HCT116 (cell line): ENCODE measurements around the gene ADAMTS6. TPM values are rescaled to one million over a fixed set of nuclear protein-coding genes. Genes with fewer than 3 reads are reported as not detected.

Source experiments
- ATAC-seq: fragments of 200-7000 bp; cut with Tn5 transposase; 2 replicates; pipeline ENCODE4 v1.9.1; 2020; ENCODE audit warnings: mild to moderate bottlenecking, moderate library complexity
- BruUV-seq: library from RNA; stranded (reverse); fragments of 400-500 nt; replicated peaks from 2 replicates; lab custom pipeline; 2021; lab: Mats Ljungman, UMichigan
- CTCF ChIA-PET: fragments of 300-600 bp; sonication (Branson Sonifier 250); formaldehyde crosslinking; loops from one replicate; lab custom pipeline; 2021; ENCODE audit warnings: antibody characterized with exemption; lab: Charles Lee
- POLR2A ChIA-PET: fragments of 300-600, 350-600 bp; sonication (Branson Sonifier 250); formaldehyde crosslinking; loops from one replicate; lab custom pipeline; 2021; ENCODE audit warnings: antibody characterized with exemption; lab: Charles Lee
- RAD21 ChIA-PET, 2 experiments: fragments of 300-600 bp; sonication (Branson Sonifier 250); formaldehyde crosslinking; loops; one replicate each; lab custom pipeline; 2023; ENCODE audit warnings: low total read pairs in 2 of 2; ENCODE audit not compliant: uncharacterized antibody in 2 of 2, unreplicated experiment in 2 of 2, low non-redundant PET in 1 of 2; lab: Charles Lee
- DNase-seq: peaks from one replicate; pipeline ENCODE4 v3.0.0-alpha.2; 2010; ENCODE audit warnings: low read depth, low spot score
- H2AFZ ChIP-seq: fragments of 200-600 bp; shearing (Covaris generic), sonication (generic); 2 replicates; pipeline ENCODE4 v1.6.1; 2017; ENCODE audit warnings: low read depth, mixed run types, mixed read lengths, antibody characterized with exemption, low read length; ENCODE audit not compliant: poor library complexity, severe bottlenecking
- H3K27ac ChIP-seq: 2 replicates; pipeline ENCODE4 v1.5.1; 2012; ENCODE audit warnings: low read depth, low read length
- H3K27me3 ChIP-seq: fragments of 200-600 bp; sonication (generic); 2 replicates; pipeline ENCODE4 v1.6.1; 2016; ENCODE audit warnings: mixed run types, low read length, mixed read lengths; ENCODE audit not compliant: insufficient read depth
- H3K36me3 ChIP-seq, 2 experiments: fragments of 200-500 bp in 1 of 2; fragments of 200-600 bp in 1 of 2; sonication (Bioruptor generic) in 1 of 2; sonication (generic) in 1 of 2; 2 replicates each; pipeline versions ENCODE4 v1.5.1 to v1.6.1; 2014 to 2016; ENCODE audit warnings: low read length in 2 of 2, inconsistent platforms in 1 of 2, mixed read lengths in 1 of 2, mixed run types in 1 of 2; ENCODE audit not compliant: insufficient read depth in 2 of 2, control insufficient read depth in 1 of 2
- H3K4me1 ChIP-seq, 2 experiments: fragments of 200-600 bp in 1 of 2; sonication (generic) in 1 of 2; 2 replicates each; pipeline versions ENCODE4 v1.5.1 to v1.6.1; 2012 to 2017; ENCODE audit warnings: low read length in 2 of 2, inconsistent platforms in 1 of 2, mild to moderate bottlenecking in 1 of 2, mixed read lengths in 1 of 2, mixed run types in 1 of 2, moderate library complexity in 1 of 2; ENCODE audit not compliant: insufficient read depth in 2 of 2, control insufficient read depth in 1 of 2
- H3K4me2 ChIP-seq: fragments of 200-600 bp; sonication (generic); 2 replicates; pipeline ENCODE4 v1.6.1; 2017; ENCODE audit warnings: mixed run types, low read length, mixed read lengths
- H3K4me3 ChIP-seq, 2 experiments: fragments of 200-600 bp in 1 of 2; sonication (generic) in 1 of 2; replicated peaks in 1 of 2; 2 replicates each; pipeline ENCODE4 v1.5.1; 2011 to 2016; ENCODE audit warnings: low read length in 2 of 2, control low read depth in 1 of 2, low read depth in 1 of 2, mild to moderate bottlenecking in 1 of 2, mixed read lengths in 1 of 2, mixed run types in 1 of 2
- H3K79me2 ChIP-seq: fragments of 200-600 bp; sonication (generic); 2 replicates; pipeline ENCODE4 v1.6.1; 2017; ENCODE audit warnings: mild to moderate bottlenecking, mixed run types, low read length, moderate library complexity, mixed read lengths; ENCODE audit not compliant: insufficient read depth
- H3K9ac ChIP-seq: fragments of 200-600 bp; sonication (generic); 2 replicates; pipeline ENCODE4 v1.6.1; 2016; ENCODE audit warnings: low read length, mixed read lengths
- H3K9me2 ChIP-seq: fragments of 200-600 bp; sonication (generic), shearing (Covaris generic); 2 replicates; pipeline ENCODE4 v1.6.1; 2017; ENCODE audit warnings: mixed run types, mild to moderate bottlenecking, moderate library complexity; ENCODE audit not compliant: insufficient read depth
- H3K9me3 ChIP-seq, 2 experiments: fragments of 200-500 bp in 1 of 2; fragments of 200-600 bp in 1 of 2; sonication (Bioruptor generic) in 1 of 2; sonication (generic) in 1 of 2; 2 replicates each; pipeline ENCODE4 v1.6.1; 2014 to 2017; ENCODE audit warnings: low read length in 2 of 2, mixed read lengths in 2 of 2, inconsistent platforms in 1 of 2, low read depth in 1 of 2, mild to moderate bottlenecking in 1 of 2, mixed run types in 1 of 2, moderate library complexity in 1 of 2; ENCODE audit not compliant: control insufficient read depth in 1 of 2, insufficient read depth in 1 of 2
- H4K20me1 ChIP-seq: fragments of 200-600 bp; sonication (generic), shearing (Covaris generic); 2 replicates; pipeline ENCODE4 v1.6.1; 2017; ENCODE audit warnings: mixed run types, mild to moderate bottlenecking, moderate library complexity; ENCODE audit not compliant: insufficient read depth
- CBX3 ChIP-seq: IDR thresholded peaks from 2 replicates; pipeline ENCODE4 v1.6.1; 2012; ENCODE audit warnings: low read depth
- CEBPB ChIP-seq: IDR thresholded peaks from 2 replicates; pipeline ENCODE4 v1.6.1; 2012; ENCODE audit warnings: low read depth
- ELF1 ChIP-seq: IDR thresholded peaks from 2 replicates; pipeline ENCODE4 v1.6.1; 2012; ENCODE audit warnings: low read depth, borderline replicate concordance
- EZH2 ChIP-seq: fragments of 200-600 bp; sonication (generic); IDR thresholded peaks from 2 replicates; pipeline ENCODE4 v1.6.1; 2017; ENCODE audit warnings: antibody characterized with exemption, mixed run types
- EZH2phosphoT487 ChIP-seq: fragments of 200-600 bp; IDR thresholded peaks from 2 replicates; pipeline ENCODE4 v1.6.1; 2018; ENCODE audit warnings: antibody characterized with exemption, borderline replicate concordance
- FOSL1 ChIP-seq: IDR thresholded peaks from 2 replicates; pipeline ENCODE4 v1.6.1; 2012; ENCODE audit warnings: low read depth
- POLR2A ChIP-seq: IDR thresholded peaks from 2 replicates; pipeline ENCODE4 v1.7.0; 2011; ENCODE audit warnings: borderline replicate concordance; ENCODE audit not compliant: insufficient read depth, insufficient read length; ENCODE audit errors: extremely low read depth
- POLR2AphosphoS5 ChIP-seq: IDR thresholded peaks from 2 replicates; pipeline ENCODE4 v1.6.1; 2011; ENCODE audit warnings: mild to moderate bottlenecking, low read depth, low read length, moderate library complexity
- RAD21 ChIP-seq: IDR thresholded peaks from 2 replicates; pipeline ENCODE4 v1.6.1; 2012; ENCODE audit warnings: low read depth, mild to moderate bottlenecking
- SIN3A ChIP-seq: IDR thresholded peaks from 2 replicates; pipeline ENCODE4 v1.6.1; 2012; ENCODE audit warnings: low read depth
- SP1 ChIP-seq: IDR thresholded peaks from 2 replicates; pipeline ENCODE4 v1.6.1; 2012; ENCODE audit warnings: low read depth
- SRF ChIP-seq: IDR thresholded peaks from 2 replicates; pipeline ENCODE4 v1.6.1; 2012; ENCODE audit warnings: low read depth
- TCF7L2 ChIP-seq: IDR thresholded peaks from 2 replicates; pipeline ENCODE4 v1.7.0; 2011; ENCODE audit warnings: borderline replicate concordance, inconsistent platforms; ENCODE audit not compliant: insufficient read depth, insufficient read length; ENCODE audit errors: extremely low read depth
- YY1 ChIP-seq: IDR thresholded peaks from 2 replicates; pipeline ENCODE4 v1.6.1; 2011; ENCODE audit warnings: low read length, low read depth, moderate library complexity, mild to moderate bottlenecking; ENCODE audit not compliant: insufficient replicate concordance; ENCODE audit errors: extremely low read depth
- ZFX ChIP-seq: fragments of 450-650 bp; IDR thresholded peaks from 2 replicates; pipeline ENCODE4 v1.6.1; 2017
- ZNF274 ChIP-seq: fragments of 200-500 bp; sonication (Bioruptor generic); IDR thresholded peaks from 2 replicates; pipeline ENCODE4 v1.6.1; 2014; ENCODE audit warnings: mild to moderate bottlenecking, low read depth, low read length, inconsistent platforms
- intact Hi-C: fragments of 100-400 bp; cut with micrococcal nuclease; formaldehyde crosslinking; loops from 2 replicates; pipeline ENCODE4 v1.10.0; 2022
- total RNA-seq: library from RNA; stranded (reverse); gene quantifications from one replicate; pipeline ENCODE4 v1.2.1, GENCODE V29; 2021; ENCODE audit not compliant: unreplicated experiment
- TF ChIP-seq, protein P1 (sequence below): IDR thresholded peaks from 2 replicates; pipeline ENCODE4 v1.6.1; 2012
- TF ChIP-seq, protein P2 (sequence below): IDR thresholded peaks from 2 replicates; pipeline ENCODE4 v1.6.1; 2012; ENCODE audit warnings: low read depth

ADAMTS6 gene
- total RNA-seq, 1 experiment from 2014 or later, result 0.93 TPM

GRCh38 chr5:65290677-65291076 is 191.0 kb downstream of the ADAMTS6 start:
- ChIA-PET POLR2A (no interaction called here), RAD21 (no interaction called here), CTCF (no interaction called here)
- H2AFZ ChIP-seq, result no peak overlapping the region
- DNase-seq, result no peak
- H3K36me3 ChIP-seq, result no peaks in the 10 kb centered on the region
- BruUV-seq, result no TSS peak
- H3K4me1 ChIP-seq, result no peaks in the 10 kb centered on the region
- no peaks in the 10 kb centered on the region for H3K27me3 ChIP-seq
- TF ChIP-seq CEBPB (no peak), FOSL1 (no peak), ELF1 (no peak), SRF (no peak), EZH2 (no peak), YY1 (no peak), RAD21 (no peak), ZNF274 (no peak), EZH2phosphoT487 (no peak), SP1 (no peak), ZFX (no peak), POLR2A (no peak), CBX3 (no peak), TCF7L2 (no peak), POLR2AphosphoS5 (no peak), SIN3A (no peak)
- TF ChIP-seq, protein P1, sequence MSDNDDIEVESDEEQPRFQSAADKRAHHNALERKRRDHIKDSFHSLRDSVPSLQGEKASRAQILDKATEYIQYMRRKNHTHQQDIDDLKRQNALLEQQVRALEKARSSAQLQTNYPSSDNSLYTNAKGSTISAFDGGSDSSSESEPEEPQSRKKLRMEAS, result no peak
- TF ChIP-seq, protein P2, sequence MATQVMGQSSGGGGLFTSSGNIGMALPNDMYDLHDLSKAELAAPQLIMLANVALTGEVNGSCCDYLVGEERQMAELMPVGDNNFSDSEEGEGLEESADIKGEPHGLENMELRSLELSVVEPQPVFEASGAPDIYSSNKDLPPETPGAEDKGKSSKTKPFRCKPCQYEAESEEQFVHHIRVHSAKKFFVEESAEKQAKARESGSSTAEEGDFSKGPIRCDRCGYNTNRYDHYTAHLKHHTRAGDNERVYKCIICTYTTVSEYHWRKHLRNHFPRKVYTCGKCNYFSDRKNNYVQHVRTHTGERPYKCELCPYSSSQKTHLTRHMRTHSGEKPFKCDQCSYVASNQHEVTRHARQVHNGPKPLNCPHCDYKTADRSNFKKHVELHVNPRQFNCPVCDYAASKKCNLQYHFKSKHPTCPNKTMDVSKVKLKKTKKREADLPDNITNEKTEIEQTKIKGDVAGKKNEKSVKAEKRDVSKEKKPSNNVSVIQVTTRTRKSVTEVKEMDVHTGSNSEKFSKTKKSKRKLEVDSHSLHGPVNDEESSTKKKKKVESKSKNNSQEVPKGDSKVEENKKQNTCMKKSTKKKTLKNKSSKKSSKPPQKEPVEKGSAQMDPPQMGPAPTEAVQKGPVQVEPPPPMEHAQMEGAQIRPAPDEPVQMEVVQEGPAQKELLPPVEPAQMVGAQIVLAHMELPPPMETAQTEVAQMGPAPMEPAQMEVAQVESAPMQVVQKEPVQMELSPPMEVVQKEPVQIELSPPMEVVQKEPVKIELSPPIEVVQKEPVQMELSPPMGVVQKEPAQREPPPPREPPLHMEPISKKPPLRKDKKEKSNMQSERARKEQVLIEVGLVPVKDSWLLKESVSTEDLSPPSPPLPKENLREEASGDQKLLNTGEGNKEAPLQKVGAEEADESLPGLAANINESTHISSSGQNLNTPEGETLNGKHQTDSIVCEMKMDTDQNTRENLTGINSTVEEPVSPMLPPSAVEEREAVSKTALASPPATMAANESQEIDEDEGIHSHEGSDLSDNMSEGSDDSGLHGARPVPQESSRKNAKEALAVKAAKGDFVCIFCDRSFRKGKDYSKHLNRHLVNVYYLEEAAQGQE, result no peak
- H3K27ac ChIP-seq, result no peak overlapping the region
- no peak overlapping the region for H3K4me2 ChIP-seq
- intact Hi-C loops, result no loop called here
- ATAC-seq, result no peak
- no peaks in the 10 kb centered on the region for H4K20me1 ChIP-seq
- no peaks in the 10 kb centered on the region for H3K9me3 ChIP-seq
- no peak overlapping the region for H3K9ac ChIP-seq
- no peak overlapping the region for H3K4me3 ChIP-seq
- H3K79me2 ChIP-seq, result no peaks in the 10 kb centered on the region
- no peaks in the 10 kb centered on the region; the same call in 1 of the 2 replicates for H3K9me2 ChIP-seq
